ENCODE measurements around the gene SNRNP25.
A peak's percentile ranks its signal among the peaks of the same experiment; 100 is the strongest.

Gene SNRNP25

DNA sequence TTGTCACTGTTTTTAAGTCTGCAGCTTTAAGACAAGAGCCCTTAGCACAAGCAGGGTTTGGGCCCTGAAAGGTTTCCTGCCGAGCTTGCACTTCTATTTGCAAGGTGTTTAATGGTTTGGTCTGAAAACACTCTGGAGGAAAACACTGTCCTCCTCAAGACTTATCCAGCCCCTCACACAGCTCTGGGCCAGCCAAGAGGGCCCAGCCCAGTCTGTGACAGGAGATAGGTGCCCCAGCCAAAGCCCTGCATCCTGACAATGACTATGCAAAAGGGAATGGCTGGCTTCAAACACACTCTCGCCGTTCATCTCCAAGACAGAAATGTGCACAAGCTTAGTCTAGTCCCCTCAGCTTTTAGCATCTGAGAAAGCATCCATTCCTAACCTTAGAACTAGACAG is 51.3 kb downstream of the SNRNP25 start:
- no peak for DNase-seq

DNA sequence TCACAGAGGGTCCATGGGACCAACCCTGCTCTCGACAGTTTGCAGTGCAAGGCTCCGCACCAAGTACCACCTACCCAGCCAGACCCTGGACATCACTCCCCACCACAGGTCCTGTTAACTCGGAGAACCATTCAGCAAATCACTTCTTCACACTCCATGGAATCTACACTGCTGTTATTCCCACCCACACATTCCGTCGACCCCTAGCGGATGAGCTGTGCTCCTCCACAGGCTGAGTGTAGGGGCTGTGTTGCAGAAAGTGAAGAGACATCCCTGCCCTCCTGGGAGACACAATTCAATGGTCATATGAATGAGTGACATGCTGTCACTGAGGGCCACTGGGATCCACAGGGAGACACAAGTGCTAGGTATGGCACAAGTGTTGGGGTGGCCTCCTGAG is 51.9 kb downstream of the SNRNP25 start:
- DNase-seq, result no peak

DNA sequence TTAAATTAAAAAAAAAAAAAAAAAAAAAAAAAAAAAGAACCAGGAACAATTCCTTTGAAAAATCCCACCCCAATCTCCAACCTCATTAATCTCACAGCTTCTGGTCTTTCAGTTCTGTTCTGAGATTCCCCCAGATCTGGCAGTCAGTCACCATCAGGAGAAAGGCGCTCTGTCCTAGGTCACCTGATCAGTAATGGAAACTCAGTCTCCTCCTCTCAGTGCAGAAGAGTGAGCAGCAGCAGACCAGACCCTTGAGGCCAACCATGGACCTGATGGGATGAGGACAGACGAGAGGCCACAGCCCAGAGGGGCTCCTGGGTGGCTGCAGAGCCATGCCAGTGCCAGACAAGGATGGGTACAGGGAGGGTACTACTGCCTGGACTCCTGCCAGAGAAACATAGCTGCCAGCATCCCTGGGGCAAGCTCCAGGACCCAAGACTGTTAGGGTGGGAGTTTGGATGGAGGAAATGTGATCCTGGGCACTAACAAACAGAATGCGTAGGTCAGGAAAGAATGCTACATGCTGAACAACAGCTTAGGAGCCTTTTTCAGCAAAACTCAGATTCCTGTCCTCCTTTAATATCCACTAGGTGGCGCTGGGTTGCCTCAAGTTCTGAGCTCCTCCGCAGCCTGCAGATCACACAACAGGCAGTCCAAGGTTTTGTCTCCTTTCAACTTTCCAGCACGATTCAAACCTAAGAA is 53.1 kb downstream of the SNRNP25 start:
- peak in 1 of 2 experiments; percentile 62 for DNase-seq
